Jurkat, Clone E6-1 (cell line): Measurements from ENCODE around the gene APOL4.
"Not testable (repeated sequence)": the region's sequence is repeated elsewhere in the genome, so short reads cannot be mapped to it uniquely, and the experiment has no call there.

Experiments
- DNase-seq: peaks from one replicate; pipeline ENCODE4 v3.0.0-alpha.2; 2011; ENCODE audit warnings: low read depth, low spot score
- H3K4me3 ChIP-seq: 2 replicates; pipeline ENCODE4 v1.5.1; 2011; ENCODE audit warnings: mild to moderate bottlenecking, low read length, control low read depth, moderate library complexity

APOL4 gene

DNA sequence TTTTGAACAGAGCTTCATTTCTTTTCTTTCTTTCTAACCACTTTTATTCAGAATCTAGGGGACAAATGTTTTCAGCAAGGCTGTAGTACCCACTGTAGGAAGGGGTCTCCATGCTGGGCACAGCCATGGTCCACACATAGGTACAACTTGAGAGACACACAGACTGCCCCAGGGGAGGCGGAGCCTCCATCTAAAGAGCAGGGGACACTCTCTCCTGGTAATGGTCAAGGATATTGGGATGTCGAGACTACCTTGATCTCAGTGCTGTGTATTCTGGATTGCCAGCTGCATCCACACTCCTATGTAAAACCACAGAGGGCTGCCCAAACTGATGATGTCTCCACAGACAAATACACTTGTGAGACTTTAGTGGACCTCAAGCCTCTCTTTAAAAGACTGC lies 38.1 kb downstream of the APOL4 start:
- no peak overlapping the region for H3K4me3 ChIP-seq
- DNase-seq = no peak

- H3K4me3 ChIP-seq = peak overlapping the region; percentile 18
- peak; percentile 66 for DNase-seq
Measured at GRCh38 chr22:36162127-36163034, 39.2 kb downstream of the APOL4 start.

GRCh38 chr22:36161793-36162126 lies 39.8 kb downstream of the APOL4 start:
- DNase-seq = peak; percentile 60
- H3K4me3 ChIP-seq = peak overlapping the region; percentile 18; the same call in 1 of the 2 replicates

GRCh38 chr22:36160499-36160942 lies 41.1 kb downstream of the APOL4 start, which contains the start of gene APOL3:
Gene APOL3, minus strand, starts transcription at chr22:36160755. Its CDS starts 11,700 bp downstream, at chr22:36149055.
- H3K4me3 ChIP-seq = peak within 1 kb of the TSS; percentile 45
- peak; percentile 73 for DNase-seq

DNA sequence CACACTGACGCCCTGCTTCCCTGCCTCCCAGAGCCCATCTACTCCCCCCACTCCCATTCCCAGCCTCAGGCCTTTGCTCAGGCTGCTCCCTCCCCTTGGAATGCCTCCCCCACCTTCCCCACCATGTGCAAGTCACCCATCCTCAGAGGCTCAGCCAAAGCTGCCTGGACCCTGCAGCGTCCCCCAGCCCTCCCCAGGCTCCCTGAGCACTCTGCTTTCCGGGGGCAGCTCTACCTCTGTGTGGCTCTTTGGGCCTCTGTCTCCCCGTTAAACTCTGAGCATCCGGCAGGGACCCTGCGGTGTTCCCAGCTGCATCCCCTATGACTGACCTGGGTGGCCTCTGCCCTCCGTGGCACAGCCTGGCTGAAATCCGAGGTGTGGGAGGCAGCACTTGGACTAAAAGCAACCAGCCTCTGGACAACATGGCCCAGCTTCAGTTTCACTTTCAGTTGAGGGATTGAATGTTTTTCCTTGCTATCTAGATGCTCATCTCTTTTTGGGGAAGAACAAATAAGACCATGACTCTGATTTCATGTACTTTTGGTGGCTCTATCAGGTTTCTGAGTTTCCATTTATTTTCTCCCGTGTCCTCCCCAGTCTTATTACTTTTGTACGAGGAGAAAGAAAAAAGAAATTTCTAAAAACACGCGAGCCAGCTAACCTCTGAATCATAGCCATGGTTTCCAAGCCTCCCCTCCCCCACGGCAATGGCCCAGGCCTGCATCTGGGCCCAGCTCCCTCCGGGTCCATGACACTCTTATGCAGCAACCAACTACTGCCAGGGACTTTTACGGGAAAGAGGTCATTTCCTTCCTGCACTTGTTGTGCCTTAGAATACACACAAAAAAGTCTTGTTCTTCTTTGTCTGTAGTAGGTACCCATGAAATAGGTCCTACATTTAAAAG lies 44.8 kb downstream of the APOL4 start:
- no peak for DNase-seq
- H3K4me3 ChIP-seq = no peak overlapping the region

- no peak overlapping the region for H3K4me3 ChIP-seq
- no peak for DNase-seq
Measured at GRCh38 chr22:36156119-36156514, 45.5 kb downstream of the APOL4 start.

DNA sequence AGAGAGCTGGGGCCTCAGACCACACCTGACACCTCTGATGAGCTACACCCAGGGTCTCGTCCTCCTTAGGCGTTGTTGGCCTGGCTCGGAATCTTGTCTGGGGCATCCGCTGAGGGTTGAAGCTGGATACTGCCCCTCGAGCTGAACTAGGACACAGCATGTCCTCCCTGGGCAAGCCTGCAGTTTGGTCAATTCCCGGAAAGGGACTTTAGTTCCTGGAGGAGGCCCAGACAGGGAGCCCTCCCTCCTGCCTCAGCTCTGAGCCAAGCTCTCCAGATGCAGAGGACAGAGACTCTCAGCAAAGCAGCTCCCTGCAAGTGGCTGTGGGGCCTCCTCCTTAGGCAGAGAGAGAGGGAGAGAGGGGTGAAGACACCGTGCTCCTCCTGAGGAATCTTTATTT lies 45.9 kb downstream of the APOL4 start:
- no peak for DNase-seq
- H3K4me3 ChIP-seq = no peak overlapping the region

DNA sequence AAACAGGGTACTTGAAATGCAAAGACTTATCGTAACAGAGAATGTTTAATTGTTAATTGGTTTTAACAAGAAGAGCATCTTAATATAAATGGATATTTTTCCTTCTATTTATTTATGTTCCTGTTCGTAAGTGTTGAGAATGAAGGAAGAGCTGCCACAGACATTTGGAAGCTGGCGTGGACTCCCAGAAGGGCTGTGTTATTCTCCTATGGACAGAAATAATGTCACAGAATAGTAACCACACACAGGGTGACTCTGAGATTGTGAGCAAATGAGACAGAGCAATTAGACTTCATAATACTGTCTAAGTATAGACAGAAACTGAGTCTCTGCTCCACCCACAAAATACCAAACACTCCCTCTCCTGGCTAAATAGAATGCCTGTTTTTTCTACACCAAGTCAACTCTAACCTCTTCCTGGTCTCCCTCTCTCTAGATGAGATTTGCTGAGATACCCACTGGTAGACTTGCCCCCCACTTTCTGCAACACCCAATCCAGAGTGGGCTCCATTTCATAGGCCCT lies 47.1 kb downstream of the APOL4 start:
- H3K4me3 ChIP-seq = no peak overlapping the region
- DNase-seq = no peak

DNA sequence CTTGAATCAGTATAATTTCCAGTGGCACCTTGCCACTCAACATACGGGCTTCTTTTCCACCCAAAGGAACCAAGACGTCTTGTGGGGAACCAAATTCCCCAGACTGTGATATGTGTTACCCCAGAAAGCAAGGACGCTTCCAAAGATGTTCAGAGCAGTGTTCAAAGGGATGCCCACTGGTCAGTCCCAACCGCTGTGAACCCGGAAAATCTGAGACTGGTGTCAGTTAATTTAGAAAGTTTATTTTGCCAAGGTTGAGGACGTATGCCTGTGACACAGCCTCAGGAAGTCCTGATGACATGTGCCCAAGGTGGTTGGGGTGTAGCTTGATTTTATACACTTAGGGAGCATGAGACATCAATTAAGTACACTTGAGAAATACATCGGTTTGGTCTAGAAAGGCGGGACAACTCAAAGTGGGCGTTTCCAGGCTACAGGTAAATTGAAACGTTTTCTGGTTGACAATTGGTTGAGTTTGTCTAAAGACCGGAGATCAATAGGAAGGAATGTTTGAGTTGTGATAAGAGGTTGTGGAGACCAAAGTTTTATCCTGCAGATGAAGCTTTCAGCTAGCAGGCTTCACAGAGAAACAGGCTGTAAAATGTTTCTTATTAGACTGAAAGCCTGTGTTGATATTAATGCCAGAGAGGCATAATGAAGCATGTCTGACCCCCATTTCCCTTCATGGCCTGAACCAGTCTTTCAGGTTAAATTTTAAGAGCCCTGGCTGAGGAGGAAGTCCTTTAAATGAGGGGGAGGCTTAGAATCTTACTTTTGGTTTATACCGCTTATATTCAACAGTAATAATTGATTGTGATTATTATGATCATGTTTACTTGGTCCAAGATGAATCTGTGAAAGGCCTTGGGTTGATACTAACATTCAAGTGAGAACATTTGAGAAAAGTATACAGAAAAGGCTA lies 47.8 kb downstream of the APOL4 start:
- no peak overlapping the region for H3K4me3 ChIP-seq
- DNase-seq = no peak

DNA sequence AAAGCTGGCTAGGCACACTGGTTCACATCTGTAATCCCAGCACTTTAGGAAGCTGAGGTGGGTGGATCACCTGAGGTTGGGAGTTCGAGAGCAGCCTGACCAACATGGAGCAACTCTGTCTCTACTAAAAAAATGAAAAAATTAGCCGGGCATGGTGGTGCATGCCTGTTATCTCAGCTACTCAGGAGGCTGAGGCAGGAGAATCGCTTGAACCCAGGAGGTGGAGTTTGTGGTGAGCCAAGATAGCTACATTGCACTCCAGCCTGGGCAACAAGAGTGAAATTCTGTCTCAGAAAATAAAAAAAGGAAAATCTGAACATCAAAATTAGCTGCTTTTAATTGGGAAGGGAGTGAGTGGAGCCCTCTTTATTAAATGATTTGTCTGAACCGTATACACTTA lies 48.8 kb downstream of the APOL4 start:
- not testable (repeated sequence) for H3K4me3 ChIP-seq, DNase-seq

- no peak overlapping the region for H3K4me3 ChIP-seq
Measured at GRCh38 chr22:36152088-36152487, 49.5 kb downstream of the APOL4 start.

GRCh38 chr22:36151006-36151595 lies 50.5 kb downstream of the APOL4 start:
- H3K4me3 ChIP-seq = no peak overlapping the region
- DNase-seq = no peak

More at GRCh38 chr22:36152088-36152487, 49.5 kb downstream of the APOL4 start:
- DNase-seq = no peak

DNA sequence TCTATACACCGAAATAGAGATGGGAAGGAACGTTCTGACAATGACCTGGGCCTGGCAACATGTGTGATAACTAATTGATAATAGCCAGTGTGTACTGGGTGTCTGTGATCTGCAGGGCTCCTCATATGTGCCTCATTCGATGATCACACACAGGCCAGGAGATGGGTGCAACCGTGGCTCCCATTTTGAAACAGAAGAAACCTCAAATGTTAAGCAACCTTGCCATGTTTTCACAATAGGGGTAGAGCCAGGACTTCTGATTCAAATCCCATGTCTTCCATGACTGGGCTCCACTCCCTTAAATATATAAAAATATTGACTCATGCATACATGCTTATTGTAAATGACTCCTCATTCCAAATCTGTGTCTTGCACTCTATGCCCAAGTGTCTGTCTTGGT lies 52.2 kb downstream of the APOL4 start:
- no peak for DNase-seq
- no peak overlapping the region for H3K4me3 ChIP-seq

GRCh38 chr22:36148411-36148810 lies 53.2 kb downstream of the APOL4 start:
- DNase-seq = no peak

GRCh38 chr22:36147196-36147791 lies 54.3 kb downstream of the APOL4 start:
- DNase-seq = no peak
- no peak overlapping the region for H3K4me3 ChIP-seq

More at GRCh38 chr22:36148411-36148810, 53.2 kb downstream of the APOL4 start:
- no peak overlapping the region for H3K4me3 ChIP-seq

GRCh38 chr22:36145881-36146280 lies 55.7 kb downstream of the APOL4 start:
- no peak for DNase-seq
- H3K4me3 ChIP-seq = no peak overlapping the region

GRCh38 chr22:36144886-36145541 lies 56.6 kb downstream of the APOL4 start:
- no peak overlapping the region for H3K4me3 ChIP-seq
- no peak for DNase-seq
